Measurements from ENCODE around the gene SPRED2.

The SPRED2 gene

DNA sequence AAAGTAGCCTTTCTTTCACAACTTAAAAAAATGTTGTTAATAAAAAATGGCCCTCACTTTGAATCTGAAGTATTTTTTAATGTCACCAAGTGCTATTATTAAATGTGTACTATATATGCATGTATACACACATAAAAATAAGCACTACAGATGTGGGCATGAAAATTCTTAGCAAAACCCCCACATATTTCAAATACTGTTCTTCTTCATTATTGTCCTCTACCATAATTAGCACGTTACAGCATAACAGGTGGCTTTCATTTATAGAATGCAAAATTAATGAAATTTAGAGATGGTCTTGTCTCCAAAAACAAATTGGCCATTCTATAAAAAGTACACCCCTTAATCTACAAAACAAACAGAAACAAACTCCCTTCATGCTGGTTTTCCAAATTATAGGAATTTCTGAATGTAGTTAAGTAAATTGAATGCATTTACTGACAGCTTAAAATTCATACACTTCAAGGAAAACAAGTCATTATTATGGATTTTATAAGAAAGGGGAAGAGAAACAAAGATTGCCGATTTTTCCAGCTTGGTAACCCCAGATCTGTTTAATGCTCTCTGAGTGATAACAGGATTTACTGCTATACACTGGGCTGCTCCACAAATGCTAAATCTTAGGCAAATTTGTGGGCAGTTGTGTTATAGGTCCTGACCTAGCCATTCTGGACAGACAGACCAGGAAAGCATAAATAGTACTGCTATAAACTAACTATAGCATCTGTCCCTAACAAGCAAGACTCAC, 67.2 kb downstream of the SPRED2 start:
- no peak for DNase-seq (ENCODE audit: low read depth)

DNA sequence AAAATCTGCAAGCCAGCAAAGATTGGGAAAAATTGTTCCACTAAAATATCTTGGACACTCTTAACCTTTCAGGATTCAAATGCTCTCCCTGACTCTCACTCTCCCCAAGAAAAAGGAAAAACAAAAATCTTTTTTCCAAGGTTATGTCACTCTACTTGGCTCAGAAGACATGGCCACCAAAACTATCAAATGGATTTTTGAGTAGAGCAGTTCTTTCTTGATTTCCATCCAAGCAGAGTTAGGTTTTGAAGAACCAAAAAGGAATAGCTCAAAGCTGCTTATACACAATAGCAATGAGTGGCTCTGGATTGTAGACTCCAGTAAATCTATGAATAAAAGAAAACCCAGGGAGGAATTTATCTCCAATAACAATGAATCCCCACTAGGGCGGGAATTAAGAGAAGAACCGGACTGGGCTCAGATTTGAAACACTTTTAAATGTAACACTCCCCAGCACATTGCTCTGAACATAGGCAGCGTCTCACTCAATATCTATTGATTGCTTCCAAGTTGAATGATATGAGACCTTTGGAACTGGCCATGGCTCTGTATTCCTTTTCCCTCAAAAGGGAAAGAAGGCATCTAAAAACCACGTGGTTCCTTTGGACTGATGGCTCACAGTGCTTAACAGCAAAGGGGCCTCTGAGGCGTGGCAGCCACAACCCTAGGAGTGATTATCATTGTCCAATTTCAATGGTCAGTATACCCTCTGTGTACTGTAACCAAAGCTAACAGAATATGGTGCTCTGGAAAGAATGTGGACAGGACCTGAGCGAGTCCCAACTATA, 68.3 kb downstream of the SPRED2 start:
- no peak for DNase-seq (ENCODE audit: low read depth)

DNA sequence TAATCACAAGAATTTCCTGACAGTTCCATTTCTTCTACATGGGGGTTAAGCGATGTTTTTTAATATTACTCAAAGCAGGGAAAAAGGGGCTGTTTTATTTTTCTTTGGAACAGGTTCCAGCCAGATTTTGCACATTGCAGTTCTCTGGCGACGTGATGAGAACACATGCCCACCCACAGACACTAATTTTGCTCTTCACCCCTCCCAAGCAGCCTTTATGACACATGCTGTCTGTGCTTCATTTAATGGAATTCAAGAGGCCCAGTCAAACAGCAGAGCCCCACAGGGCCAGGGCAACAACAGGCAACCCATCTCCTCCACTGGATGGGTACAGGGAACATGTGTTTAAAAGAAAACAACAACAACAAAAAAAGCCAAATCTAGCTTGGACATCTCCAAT, 70.8 kb downstream of the SPRED2 start:
- no peak for DNase-seq (ENCODE audit: low read depth)

DNA sequence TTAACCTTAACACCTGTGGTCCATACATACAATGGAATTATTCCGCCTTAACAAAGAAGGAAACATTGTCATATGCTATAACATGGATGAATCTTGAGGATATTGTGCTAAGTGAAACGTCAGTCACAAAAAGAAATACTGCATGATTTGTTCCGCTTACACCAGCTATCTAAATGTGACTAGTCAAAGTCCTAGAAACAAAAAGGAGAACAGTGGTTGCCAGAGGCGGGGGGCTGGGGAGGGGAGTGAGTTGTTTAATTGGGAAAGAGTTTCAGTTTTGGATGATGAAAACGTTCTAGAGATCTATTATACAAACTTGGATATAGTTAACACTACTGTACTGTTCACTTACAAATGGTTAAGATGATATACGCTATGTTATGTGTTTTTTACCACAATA, 72.0 kb downstream of the SPRED2 start:
- DNase-seq (ENCODE audit: low read depth): no peak

DNA sequence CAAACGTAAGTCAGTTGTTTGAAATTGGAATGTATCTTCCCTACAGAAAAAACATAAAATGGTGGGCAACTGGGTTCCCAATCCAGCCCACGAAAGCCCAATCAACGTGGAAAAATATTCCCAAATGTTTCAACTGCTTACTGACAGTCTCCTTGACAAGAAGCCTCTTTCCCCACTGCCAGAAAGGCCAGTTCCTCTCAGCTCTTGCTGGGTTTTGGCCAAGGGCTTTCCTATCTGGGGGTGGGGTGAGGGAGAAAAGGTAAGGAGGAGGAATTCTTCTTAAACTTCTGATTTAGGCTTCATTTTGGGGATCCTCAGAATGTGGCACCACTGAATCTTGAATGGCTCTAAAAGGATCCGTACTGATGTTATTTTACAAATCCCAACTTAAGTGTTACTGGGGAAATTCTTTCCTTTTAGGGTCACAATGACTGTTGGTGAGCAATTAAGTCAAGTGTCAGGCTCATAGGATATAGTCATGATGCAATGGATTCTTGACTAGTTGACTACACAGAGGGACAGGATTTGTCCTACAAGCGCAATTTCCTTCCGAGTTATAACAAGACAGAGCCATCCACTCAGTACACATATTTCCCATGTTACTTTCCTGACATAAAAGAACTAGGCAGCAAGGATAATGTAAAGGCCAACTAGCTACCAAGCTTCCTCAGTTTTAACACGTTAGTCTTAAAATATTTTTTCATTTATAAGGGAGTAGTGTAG, 73.6 kb downstream of the SPRED2 start:
- DNase-seq (ENCODE audit: low read depth): no peak

DNA sequence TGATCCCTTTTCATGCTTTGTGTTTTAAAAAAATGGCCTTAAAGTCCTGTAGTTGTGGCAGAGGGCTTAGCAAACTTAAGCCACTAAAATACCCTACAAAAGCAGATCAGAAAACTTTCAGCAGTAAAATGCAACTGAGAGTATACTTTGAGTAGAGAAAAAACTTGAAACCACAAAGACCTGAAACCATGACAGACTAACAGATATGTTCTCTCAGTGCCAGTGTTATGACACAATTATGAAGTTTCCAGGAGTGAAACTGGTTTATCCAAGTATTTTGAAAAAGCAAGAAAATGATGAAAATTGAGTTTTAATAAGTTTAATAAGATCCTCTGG, 74.5 kb downstream of the SPRED2 start:
- DNase-seq (ENCODE audit: low read depth): no peak

DNA sequence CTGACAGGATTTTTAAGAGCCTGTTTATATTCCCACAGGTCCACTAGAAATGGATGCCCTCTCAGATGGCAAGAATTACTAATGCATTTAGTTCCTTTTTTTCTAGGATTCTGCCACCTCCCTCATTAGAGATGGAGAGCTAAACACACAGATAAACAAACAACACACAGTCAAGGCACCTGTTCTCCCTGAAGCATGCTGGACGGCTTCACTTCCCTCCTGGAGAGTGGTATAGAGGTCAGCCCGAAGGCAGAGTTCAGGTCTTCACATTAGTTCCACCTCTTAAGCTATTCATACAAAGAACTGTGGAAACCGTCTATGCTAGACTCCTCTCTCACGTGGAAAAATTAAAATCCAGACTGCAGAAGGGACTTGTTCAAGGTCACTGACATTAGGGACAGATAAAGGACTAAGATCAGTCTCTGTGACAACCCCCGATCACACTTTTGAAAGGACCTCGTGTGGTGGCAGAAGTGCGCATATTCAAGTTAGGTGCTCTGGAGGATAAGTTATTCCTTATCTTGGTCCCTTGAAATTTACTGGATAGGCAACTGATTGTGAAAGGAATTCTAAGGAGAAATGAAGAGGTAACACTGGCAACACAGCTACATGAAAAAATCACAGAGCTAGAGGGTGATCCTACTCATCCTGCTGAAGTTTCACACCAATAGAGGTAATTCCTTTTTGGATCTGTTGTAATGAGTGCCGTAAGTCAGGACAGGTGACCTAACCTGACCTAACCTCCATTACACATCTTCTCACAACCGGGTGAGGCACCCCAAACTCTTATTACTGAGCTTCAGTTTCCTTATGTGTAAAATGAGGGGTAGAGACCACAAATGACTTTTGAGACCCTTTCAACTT, 75.1 kb downstream of the SPRED2 start:
- no peak for DNase-seq (ENCODE audit: low read depth)

DNA sequence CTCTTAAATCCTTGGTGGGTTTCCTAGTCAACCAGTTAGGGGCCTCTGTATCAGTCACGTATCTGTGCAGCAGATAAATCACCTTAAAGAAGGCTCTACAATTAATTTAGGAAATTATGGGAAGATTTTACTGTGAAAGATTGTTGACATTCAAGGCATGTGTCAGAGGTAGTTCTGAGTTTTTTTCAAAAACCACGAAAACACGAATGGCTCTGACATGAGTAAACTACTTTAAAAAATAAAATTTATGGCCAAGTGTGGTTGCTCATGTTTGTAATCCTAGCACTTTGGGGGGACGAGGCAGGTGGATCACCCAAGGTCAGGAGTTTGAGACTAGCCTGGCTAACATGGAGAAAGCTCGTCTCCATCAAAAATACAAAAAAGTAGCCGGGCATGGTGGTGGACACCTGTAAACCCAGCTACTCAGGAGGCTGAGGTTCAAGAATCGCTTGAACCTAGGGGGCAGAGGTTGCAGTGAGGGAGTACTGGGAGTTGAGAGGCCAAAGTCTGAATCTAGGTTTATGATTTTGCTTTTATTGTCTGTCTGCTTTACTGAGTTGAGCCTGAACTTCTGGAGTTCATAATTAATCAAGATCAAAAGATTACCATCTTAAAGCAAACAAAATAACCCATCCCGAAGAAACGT, 77.1 kb downstream of the SPRED2 start:
- no peak for DNase-seq (ENCODE audit: low read depth)

DNA sequence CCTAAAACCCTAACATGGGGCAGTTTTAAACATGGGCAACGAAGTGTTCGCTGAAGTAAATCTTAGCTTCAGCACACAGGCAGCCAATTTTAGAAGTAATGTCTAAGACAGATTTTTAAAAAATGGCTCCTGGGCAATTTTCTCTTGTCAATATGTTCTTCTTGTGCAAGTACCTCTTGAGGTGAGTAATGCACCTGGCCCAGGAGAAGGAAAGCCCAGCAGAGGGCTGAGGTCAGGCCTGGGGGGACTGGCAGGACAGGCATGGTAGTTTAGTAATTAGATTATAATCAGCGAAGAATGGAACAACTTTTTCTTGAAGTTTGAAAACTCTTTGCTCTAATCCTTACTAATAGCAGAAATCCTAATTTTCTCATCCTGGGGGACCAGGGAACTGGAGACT, 77.6 kb downstream of the SPRED2 start:
- no peak for DNase-seq (ENCODE audit: low read depth)

DNA sequence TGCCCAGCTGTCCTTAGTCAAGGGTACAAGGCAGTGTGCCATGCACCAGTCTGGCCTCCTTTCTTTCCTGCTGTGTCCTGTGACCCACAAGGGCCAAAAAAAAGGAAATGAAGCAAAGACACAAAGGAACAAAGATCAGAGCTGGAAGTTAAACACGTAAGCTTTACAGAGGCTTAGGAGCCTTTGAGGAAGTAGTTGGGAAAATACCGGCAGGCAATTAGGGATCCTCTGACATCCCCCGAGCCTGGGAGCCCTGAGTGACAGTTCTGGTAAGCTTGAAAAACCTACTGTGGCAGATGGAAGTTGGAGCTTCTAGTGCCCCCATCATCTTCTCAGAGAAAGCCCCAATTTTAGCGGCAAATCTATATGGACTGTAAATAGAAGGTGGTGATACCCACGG, 78.5 kb downstream of the SPRED2 start:
- no peak for DNase-seq (ENCODE audit: low read depth)

DNA sequence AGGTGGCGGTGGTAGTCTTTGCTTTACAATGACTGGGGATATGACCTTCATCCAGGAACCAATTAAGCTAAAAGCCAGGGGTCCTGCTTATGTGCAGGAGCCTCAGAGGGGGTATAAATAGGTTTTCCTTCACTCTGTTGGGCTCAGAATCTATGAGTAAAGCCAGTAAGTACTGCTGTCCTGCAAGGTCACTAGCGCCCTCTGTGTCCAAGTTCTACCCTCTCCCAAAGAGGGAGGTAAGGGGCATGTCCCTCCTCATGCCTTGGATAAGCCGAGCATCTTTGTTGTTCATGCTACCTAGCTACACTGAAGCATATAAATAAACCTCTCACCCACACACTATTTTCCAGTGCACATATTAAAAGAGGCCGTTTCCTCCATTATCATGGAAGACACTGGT, 79.4 kb downstream of the SPRED2 start:
- no peak for DNase-seq (ENCODE audit: low read depth)

DNA sequence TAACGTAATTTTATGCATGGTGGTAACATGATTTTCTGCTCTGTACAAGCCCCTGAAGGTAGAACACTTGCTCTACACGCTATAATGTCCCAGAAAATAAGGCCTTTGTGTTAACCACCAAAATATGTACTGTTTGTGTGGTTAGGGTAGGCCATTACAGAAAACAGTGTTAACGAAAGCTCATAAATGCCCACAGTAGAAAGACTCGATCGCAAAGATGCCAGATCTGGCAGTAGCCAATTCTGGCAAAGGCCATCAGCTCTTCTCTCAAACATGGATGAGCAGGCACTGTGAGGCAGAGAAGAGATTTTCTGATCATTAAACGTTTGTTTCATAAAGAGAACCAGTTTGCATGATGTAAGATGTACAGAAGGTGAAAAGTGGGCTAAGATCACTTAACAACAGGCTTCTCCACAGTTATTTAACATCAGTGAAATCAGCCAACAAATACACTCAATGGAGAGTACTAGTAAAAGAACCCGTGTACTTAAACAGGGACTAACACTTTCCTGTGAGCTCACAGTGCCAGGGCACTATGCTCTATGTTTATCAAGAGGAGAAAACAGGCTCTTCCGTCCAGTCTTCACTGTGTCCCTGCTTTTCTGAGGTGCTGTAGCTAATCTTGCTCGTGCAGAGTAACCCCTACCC, 80.3 kb downstream of the SPRED2 start:
- DNase-seq (ENCODE audit: low read depth): no peak

DNA sequence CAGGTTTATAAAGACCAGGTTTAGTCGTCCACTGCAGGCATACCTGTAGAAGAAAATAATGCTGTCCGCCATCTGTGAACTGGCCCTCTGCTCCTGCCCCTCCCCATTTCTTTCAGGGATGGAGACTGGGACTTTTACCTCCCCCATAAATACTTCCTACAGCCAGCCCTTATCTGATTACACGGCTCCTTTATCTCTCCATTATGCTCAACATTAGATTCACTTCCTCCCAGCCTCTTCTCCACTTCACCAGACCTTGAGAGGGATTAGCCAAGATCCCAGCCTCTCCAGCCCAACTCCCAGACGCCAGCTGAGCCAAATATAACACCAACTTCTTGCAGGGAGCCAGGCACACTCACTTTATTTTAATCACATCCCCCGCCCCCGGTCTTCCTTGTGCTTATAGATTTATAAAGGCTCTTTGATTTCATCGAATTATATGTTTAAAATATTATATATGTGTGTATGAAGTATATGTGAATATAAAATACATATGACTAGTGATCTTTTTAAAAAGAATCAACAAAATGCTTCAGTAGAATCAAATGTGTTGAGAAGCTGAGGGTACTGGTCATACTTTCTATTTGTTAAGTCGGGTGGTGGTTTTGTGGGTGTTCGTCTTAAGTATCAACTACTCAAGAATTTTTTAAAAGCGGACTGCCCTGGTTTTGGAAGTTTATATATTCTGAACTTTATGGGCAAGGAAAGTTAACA, 81.0 kb downstream of the SPRED2 start:
- no peak for DNase-seq (ENCODE audit: low read depth)

DNA sequence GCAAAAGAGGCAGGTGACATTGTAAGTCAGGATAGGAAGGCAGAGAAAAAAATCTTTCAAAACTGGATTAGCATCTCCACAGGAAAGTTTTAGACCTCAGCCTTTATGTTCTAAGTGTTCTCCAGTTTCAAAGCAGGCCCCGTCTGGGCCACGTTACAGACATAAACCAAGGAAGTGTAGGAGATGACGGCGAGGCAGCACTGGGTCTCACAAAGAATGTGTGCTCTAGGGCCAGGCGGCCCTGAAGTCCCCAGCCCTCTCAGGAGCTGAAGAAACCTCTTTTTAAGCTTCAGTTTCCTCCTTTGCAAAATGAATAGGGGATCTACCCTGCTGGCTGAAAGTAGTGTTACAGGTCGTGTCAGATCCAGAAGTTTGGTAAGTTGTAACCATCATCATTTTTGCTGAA, 81.7 kb downstream of the SPRED2 start:
- DNase-seq (ENCODE audit: low read depth): no peak

DNA sequence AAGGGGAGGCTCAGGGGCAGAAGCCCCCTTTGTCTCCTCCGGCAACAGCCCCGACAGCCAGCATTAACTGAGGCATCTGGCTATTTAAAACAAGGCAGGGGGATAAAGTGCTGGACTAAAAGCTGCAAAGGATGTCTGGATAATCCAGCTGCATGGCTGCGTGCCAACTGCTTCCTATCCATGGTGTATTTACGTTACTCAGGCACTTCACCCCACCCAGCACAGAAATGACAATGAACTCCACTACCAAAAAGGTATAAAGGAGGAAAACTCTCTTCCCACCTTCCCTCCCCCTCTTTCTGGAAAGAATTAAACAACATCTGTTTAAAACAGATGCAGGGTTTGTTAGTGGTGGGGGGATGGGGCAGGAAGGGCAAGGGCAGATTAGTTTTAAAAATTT, 82.5 kb downstream of the SPRED2 start:
- DNase-seq (ENCODE audit: low read depth): no peak

DNA sequence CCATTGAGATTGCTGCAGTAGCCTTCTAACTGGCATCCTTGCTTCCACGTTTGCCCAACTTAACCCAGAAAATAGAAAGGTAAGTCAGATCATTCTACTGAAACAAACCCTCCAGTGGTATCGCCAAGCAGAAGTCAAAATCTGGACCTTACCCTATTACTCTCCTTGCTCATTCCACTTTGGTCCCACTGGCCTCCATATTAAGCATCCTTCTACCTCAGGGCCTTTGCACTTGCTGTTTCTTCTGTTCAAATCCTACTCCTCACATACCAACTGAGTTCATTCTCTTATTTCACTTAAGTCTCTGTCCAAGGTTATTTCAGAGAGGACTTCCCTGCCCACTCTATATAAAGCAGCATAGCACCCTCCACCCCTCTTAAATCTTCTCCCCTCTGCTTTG, 84.5 kb downstream of the SPRED2 start:
- no peak for DNase-seq (ENCODE audit: low read depth)

DNA sequence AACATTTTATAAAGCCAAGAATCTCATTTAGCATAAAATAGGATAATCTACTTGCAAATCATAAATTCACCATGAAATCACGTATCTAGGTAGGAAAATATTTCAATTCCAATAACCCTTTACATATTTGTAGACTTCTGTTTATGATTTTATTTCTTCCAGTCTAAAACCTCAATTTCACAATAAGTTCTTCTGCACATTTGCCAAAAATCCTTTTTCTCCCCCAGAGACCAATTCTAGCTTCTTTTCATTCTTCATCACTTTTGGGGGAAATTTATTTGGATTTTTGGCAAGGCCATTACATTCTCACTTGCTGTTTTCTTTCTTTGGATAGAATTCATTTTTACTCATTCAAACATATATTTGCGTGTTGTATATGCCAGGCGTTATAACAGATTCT, 86.8 kb downstream of the SPRED2 start:
- no peak for DNase-seq (ENCODE audit: low read depth)

DNA sequence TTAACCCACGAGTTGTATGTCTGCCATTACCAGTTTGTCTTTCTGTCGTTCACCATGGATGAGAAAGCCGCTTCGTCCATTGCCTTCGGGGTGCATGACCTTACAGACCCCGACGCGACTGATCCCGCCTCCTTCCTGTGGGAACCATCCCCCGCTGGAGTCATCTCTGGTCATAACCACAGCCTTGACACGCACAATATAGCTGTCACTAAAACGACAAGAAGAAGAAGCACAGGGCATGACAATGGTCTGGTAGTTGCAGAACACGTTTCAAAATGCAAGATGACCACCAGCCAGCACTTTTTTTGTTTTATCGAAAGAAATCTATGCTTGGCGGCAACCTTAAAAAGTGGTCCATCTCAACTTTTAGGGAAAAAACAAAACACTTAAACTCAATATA, 87.7 kb downstream of the SPRED2 start:
- DNase-seq (ENCODE audit: low read depth): no peak

DNA sequence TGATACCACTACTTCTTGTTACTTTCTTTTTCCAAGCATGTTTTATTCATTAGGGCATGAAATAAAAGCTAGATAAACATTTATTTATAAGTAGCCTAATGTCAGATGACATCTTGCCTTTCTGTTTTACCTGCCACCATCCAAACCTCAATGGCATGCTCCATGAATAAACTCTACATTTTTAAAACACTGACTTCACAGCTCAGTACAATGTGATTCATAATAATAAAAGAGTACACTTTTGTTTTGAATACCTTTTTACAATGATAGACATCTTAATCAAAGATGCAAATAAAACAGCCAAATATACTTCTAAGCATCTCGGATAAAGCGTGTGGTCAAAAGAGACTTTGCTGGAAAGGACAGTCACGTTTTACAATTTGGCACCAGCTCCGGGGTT, 88.2 kb downstream of the SPRED2 start:
- no peak for DNase-seq (ENCODE audit: low read depth)

DNA sequence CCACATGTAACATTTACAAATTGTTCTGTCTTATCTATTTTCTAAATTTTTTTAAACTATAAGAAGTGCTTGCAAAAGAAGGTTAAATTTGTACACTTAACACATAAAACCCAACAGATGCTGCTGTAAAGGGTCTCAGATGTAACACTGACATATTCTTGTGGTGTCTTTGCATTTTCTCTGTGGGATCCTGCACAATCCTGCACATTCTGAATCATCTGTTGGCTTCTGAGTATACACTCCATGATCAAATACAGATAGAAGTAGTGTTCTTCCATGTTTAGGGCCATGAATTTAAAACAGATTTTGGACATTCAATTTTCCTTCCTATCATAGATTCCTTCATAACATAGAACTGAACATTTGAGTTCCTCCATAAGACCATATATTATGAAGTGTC, 89.0 kb downstream of the SPRED2 start:
- DNase-seq (ENCODE audit: low read depth): no peak

All from activated T-cell treated with anti-CD3 and anti-CD28 coated beads for 1 hour (primary cell).